ENCODE data around the gene ITPR1. TPM values are rescaled to one million over a fixed set of nuclear protein-coding genes. Genes with fewer than 3 reads are reported as not detected.

The ITPR1 gene
- total and polyA plus RNA-seq, 11 donors, result 8.9 to 55.8 (median 19.9) TPM

GRCh38 chr3:4888913-4889846, 396.0 kb downstream of the ITPR1 start:
- no peaks in the 10 kb centered on the region for H3K36me3 ChIP-seq
- DNase-seq, result no peak
- H3K9me3 ChIP-seq, result peaks cover 0 to 5% (median 0%) of the 10 kb centered on the region in 12 donors
- ATAC-seq, result peak in 2 of 4 donors; percentile 41 to 62
- TF ChIP-seq CTCF (IDR thresholded peaks at IDR 0.05) (no peak), POLR2A (IDR thresholded peaks at IDR 0.05) (no peak)
- WGBS, 4 donors, result 80 to 94% (median 87%) methylated on average over 4 of the region's 4 CpGs
- peaks cover 0 to 13% (median 0%) of the 10 kb centered on the region in 12 donors for H3K4me1 ChIP-seq
- no peaks in the 10 kb centered on the region for H3K27me3 ChIP-seq
- no peak overlapping the region for H3K4me3 ChIP-seq
- H3K27ac ChIP-seq, result peak overlapping the region in 1 of 12 donors; percentile 23
- intact Hi-C loops (cut with DNase I), result loop anchor here in 1 of 10 donors (5.0 kb wide), 1 partner anchor 58 kb away; no protein-coding TSS in a partner anchor

GRCh38 chr3:4889896-4890295, 396.7 kb downstream of the ITPR1 start:
- intact Hi-C loops (cut with DNase I), result loop anchor here in 3 of 10 donors (5.0 to 10.0 kb wide), 2 partner anchors 57 to 65 kb away; no protein-coding TSS in a partner anchor
- Histone ChIP-seq H3K27ac (no peak overlapping the region), H3K27me3 (no peaks in the 10 kb centered on the region), H3K4me3 (no peak overlapping the region), H3K4me1 (peaks cover 0 to 13% (median 0%) of the 10 kb centered on the region in 12 donors), H3K9me3 (peaks cover 0 to 5% (median 0%) of the 10 kb centered on the region in 12 donors), H3K36me3 (no peaks in the 10 kb centered on the region)
- DNase-seq (no peak), ATAC-seq (no peak)
- TF ChIP-seq CTCF (IDR thresholded peaks at IDR 0.05) (no peak), POLR2A (IDR thresholded peaks at IDR 0.05) (no peak)
- 85 to 96% (median 86%) methylated on average over 3 of the region's 3 CpGs for WGBS, 4 donors

GRCh38 chr3:4894891-4895530, 401.9 kb downstream of the ITPR1 start:
- Histone ChIP-seq H3K36me3 (no peaks in the 10 kb centered on the region), H3K4me3 (no peak overlapping the region), H3K9me3 (peaks cover 0 to 5% (median 0%) of the 10 kb centered on the region in 12 donors), H3K27me3 (no peaks in the 10 kb centered on the region), H3K27ac (no peak overlapping the region), H3K4me1 (peaks cover 0 to 18% (median 0%) of the 10 kb centered on the region in 12 donors)
- 87 to 91% (median 88%) methylated on average over 10 of the region's 10 CpGs for WGBS, 4 donors
- ATAC-seq, result no peak
- intact Hi-C loops (cut with DNase I), result loop anchor here in 2 of 10 donors (10.0 kb wide), 1 partner anchor 60 kb away; no protein-coding TSS in a partner anchor
- no peak for DNase-seq
- no peak for TF ChIP-seq POLR2A (IDR thresholded peaks at IDR 0.05)
- TF ChIP-seq CTCF (IDR thresholded peaks at IDR 0.05), result no peak

- Histone ChIP-seq H3K27me3 (no peaks in the 10 kb centered on the region), H3K27ac (no peak overlapping the region), H3K9me3 (peaks cover 0 to 5% (median 0%) of the 10 kb centered on the region in 12 donors), H3K4me3 (no peak overlapping the region), H3K4me1 (peaks cover 0 to 18% (median 0%) of the 10 kb centered on the region in 12 donors), H3K36me3 (no peaks in the 10 kb centered on the region)
- TF ChIP-seq CTCF (IDR thresholded peaks at IDR 0.05) (no peak), POLR2A (IDR thresholded peaks at IDR 0.05) (no peak)
- DNase-seq, result no peak
- ATAC-seq, result no peak
- WGBS, 4 donors, result 79 to 89% (median 82%) methylated on average over 3 of the region's 3 CpGs
- intact Hi-C loops (cut with DNase I), result loop anchor here in 2 of 10 donors (10.0 kb wide), 1 partner anchor 59 kb away; no protein-coding TSS in a partner anchor
Measured at GRCh38 chr3:4895838-4896237, 402.7 kb downstream of the ITPR1 start.

Measured in heart left ventricle (tissue), 16 donors.